Measurements from ENCODE around the gene VOPP1. TPM values are rescaled to one million over a fixed set of nuclear protein-coding genes. Genes with fewer than 3 reads are reported as not detected.

Gene VOPP1
- total and polyA plus RNA-seq, 12 donors = 10.2 to 60.7 (median 35.5) TPM

GRCh38 chr7:55568613-55569268, 3.6 kb downstream of the VOPP1 start:
- Histone ChIP-seq H3K4me3 (no peak overlapping the region), H3K27ac (peak overlapping the region in 2 of 5 donors; percentile 9 to 95), H3K27me3 (no peaks in the 10 kb centered on the region), H3K36me3 (replicated peaks in 1 of 2) (no peaks in the 10 kb centered on the region), H3K9me3 (replicated peaks in 1 of 3) (no peaks in the 10 kb centered on the region), H3K4me1 (replicated peaks in 1 of 2) (peaks cover 6 to 41% of the 10 kb centered on the region in 2 donors)
- TF ChIP-seq POLR2A (IDR thresholded peaks at IDR 0.05) (no peak), CTCF (IDR thresholded peaks at IDR 0.05) (no peak)
- no peak for DNase-seq
- intact Hi-C loops (cut with DNase I) = no loop called here
- WGBS, 4 donors = 44 to 54% (median 52%) methylated on average over 4 of the region's 4 CpGs

- Histone ChIP-seq H3K4me1 (replicated peaks in 1 of 2) (peaks cover 0 to 31% of the 10 kb centered on the region in 2 donors), H3K27me3 (no peaks in the 10 kb centered on the region), H3K9me3 (replicated peaks in 1 of 3) (no peaks in the 10 kb centered on the region), H3K36me3 (replicated peaks in 1 of 2) (no peaks in the 10 kb centered on the region), H3K4me3 (no peak overlapping the region), H3K27ac (no peak overlapping the region)
- no peak for DNase-seq
- intact Hi-C loops (cut with DNase I) = no loop called here
- TF ChIP-seq CTCF (IDR thresholded peaks at IDR 0.05) (no peak), POLR2A (IDR thresholded peaks at IDR 0.05) (no peak)
- WGBS, 4 donors = 82 to 89% (median 86%) methylated on average over 3 of the region's 3 CpGs
Measured at GRCh38 chr7:55567571-55567970, 4.7 kb downstream of the VOPP1 start.

GRCh38 chr7:55565681-55566080, 6.6 kb downstream of the VOPP1 start:
- intact Hi-C loops (cut with DNase I) = no loop called here
- H3K27ac ChIP-seq = no peak overlapping the region
- peaks cover 0 to 29% of the 10 kb centered on the region in 2 donors for H3K4me1 ChIP-seq (replicated peaks in 1 of 2)
- no peaks in the 10 kb centered on the region for H3K36me3 ChIP-seq (replicated peaks in 1 of 2)
- TF ChIP-seq CTCF (IDR thresholded peaks at IDR 0.05) (no peak), POLR2A (IDR thresholded peaks at IDR 0.05) (no peak)
- H3K9me3 ChIP-seq (replicated peaks in 1 of 3) = no peaks in the 10 kb centered on the region
- H3K4me3 ChIP-seq = no peak overlapping the region
- no peak for DNase-seq
- H3K27me3 ChIP-seq = no peaks in the 10 kb centered on the region
- 79 to 87% (median 82%) methylated on average over 3 of the region's 3 CpGs for whole genome bisulfite sequencing, 4 donors

- Histone ChIP-seq H3K27ac (no peak overlapping the region), H3K4me3 (no peak overlapping the region), H3K27me3 (no peaks in the 10 kb centered on the region), H3K36me3 (replicated peaks in 1 of 2) (no peaks in the 10 kb centered on the region), H3K9me3 (replicated peaks in 1 of 3) (no peaks in the 10 kb centered on the region), H3K4me1 (replicated peaks in 1 of 2) (peaks cover 0 to 11% of the 10 kb centered on the region in 2 donors)
- TF ChIP-seq POLR2A (IDR thresholded peaks at IDR 0.05) (no peak), CTCF (IDR thresholded peaks at IDR 0.05) (no peak)
- WGBS, 4 donors = 33 to 80% (median 65%) methylated on average over 4 of the region's 4 CpGs
- no peak for DNase-seq
- intact Hi-C loops (cut with DNase I) = no loop called here
Measured at GRCh38 chr7:55563596-55564325, 8.5 kb downstream of the VOPP1 start.
